ENCODE measurements around the gene HHATL.

Gene HHATL

GRCh38 chr3:42711491-42712343 lies 9.1 kb upstream of the HHATL start:
- DNase-seq, result no peak

- DNase-seq, result no peak
Observed at GRCh38 chr3:42710323-42711021, 7.9 kb upstream of the HHATL start.

GRCh38 chr3:42709621-42710020 lies 7.0 kb upstream of the HHATL start:
- no peak for DNase-seq

DNA sequence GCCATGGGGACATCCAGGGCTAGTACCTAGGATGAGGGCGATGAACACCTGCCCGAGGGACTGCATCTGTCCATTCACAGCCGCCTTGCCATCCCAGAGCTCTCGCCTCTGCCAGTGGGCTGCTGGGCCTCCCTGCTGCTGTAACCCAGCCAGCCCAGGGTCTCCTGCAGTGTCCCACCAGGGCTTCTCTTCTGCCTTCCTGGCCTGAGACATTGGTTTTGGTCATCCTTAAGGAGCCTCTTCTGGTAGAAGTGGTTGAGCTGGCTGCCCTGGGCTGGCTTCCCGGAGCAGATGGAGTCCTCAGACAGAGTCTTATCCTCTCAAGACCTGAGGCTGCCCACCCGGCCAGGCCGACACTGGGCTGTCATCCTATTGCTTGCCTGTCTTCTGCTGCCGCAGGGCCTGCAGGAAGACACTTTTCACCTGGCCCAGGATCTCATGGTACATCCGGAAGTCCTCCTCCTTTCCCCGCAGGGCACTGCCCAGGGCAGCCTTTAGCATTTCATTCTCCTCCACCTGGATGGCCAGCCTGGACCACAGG lies 6.1 kb upstream of the HHATL start:
- no peak for DNase-seq

DNA sequence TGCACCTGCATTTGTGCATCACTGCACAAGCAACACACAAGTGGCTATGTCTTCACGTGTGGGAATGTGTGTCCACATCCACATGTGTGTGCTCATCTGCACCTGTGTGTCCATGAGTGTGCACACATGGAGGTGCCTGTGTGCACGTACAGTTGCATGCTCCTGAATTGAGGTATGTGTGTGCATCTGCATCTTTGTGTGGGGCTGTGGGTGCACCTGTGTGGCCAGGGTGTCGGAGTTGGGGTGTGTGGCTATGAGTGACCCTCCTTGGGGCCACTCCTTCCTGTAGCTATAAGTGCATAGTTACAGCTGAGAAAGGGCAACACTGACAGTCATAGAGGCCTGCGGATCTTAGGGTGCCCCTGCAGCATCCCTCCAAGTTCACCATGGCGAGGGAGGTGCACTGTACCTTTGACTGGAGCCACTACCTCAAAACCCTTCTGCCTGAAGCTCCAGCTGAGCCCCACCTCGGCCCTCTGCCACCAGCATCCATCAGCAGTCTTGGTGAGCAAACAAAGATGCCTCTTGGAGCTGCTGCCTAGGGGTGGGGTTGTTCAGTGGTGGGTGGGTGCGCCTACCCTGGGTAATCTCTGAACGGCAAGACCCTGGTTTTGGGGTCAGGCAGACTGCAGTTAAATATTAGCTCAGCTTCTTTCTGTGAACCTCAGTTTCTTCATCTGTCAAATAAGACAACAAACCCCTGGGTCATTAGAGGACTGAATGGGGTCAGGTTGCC lies 5.2 kb upstream of the HHATL start:
- no peak for DNase-seq

GRCh38 chr3:42706721-42707619 lies 4.4 kb upstream of the HHATL start:
- no peak for DNase-seq

DNA sequence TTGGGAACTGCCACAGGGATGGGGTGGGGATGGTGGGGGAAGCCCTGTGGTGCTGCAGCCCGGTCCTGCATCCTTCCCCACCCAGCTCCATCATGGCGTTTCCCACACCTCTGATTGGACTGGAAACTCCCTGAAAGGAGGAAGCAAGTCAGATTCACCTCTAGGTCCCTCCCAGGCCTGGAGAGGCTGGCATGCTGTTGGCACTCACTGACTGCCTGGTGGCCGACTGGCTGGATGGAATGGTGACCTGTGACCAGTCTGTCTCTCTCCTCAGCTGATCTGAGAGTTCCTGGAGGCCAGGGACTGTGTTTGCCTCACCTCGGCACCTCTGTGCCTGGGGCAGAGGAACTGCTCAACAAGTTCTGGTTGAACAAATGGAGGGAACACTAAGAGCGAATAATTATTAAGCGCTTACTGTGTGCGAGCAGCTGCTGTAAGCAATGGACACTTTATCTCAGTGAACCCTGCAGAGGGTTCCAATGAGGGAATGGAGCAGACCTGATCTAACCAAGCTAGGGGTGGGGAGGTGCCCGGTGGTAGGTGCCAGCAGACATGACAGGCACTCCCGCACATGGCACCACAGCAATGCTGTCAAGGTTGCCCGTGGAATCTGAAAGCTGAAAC lies 3.5 kb upstream of the HHATL start:
- DNase-seq, result no peak

GRCh38 chr3:42705058-42705767 lies 2.6 kb upstream of the HHATL start:
- no peak for DNase-seq

DNA sequence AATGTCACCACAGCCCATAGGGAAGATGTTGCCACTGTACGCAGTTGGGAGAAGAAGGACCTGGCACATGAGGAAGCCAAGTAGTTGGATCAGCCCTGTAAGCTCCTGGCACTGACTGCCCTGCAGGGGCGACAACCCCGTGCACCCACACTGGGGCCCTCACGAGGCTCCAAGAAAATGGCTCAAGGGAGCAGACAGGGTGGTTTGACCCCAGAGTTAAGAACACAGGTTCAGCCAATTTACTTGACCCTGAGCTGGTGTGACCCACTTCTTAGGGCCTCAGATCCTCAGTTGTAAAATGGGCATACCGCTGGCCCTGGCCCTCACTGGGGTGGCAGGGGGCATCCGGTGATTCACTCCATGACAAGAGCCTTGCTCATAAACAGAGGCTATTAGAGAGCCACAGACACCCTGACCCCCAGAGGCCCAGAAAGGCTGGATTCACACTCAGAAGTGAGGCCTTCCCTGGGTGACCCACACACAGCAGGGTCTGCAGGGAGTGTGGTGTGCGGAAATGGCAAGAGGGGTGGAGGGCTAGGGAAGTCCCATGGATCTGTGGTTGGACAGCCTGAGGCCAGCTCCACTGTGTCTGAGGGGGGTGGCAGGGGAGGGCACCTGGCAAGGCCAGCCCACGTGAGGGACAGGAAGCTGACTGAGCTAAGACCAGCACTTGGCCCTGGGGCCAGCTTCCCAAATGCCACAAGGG lies 1.7 kb upstream of the HHATL start:
- DNase-seq, result no peak

DNA sequence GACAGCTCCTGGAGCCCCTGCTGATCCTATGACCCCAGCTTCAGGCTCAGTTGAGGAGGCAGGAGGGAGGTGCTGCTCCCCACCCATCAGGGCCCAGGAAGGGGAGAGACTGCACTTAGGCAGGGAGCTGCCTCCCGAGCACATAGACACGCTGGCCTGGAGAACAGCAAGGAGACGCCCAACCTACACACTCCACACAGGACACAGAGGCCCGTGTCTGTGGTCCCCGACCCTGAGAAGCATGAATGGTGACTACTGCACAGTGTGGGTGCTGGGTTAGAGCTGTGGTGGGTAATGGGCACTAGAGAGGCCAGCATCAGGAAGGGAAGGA lies 1.1 kb upstream of the HHATL start:
- DNase-seq, result no peak

DNA sequence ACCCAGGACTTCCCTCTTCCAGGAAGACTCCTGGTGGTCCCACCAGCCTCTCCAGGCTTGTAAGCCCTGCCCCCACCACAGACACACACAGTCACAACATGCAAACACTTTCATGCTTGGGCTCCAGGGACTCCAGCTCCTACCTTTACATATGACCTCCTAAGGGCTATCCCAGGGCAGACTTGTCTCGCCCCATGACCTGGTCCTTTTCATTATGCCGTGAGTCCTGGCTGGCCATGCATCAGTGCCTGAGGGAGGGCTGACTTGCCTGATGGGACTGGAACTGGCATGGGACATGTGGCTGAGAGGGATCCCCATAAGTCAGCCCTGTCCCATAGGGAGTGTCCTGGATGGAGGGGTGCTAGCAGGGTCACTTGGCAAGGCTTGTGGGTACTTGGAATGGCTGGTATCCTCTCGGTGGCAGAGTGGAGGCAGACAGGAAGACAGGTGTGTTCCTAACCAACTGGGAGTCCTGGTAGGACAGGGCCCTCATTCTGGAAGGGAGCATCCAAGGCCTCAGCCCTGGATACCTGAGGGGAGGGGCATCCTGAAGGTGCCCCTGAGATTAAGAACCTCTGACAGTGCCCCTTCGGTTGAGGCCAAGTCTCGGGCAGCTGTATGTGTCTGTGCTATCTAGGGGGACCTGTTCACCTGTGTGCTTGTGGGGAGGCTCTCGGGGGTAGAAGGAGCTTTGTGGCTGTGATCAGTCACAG lies 540 bp upstream of the HHATL start:
- DNase-seq, result no peak

DNA sequence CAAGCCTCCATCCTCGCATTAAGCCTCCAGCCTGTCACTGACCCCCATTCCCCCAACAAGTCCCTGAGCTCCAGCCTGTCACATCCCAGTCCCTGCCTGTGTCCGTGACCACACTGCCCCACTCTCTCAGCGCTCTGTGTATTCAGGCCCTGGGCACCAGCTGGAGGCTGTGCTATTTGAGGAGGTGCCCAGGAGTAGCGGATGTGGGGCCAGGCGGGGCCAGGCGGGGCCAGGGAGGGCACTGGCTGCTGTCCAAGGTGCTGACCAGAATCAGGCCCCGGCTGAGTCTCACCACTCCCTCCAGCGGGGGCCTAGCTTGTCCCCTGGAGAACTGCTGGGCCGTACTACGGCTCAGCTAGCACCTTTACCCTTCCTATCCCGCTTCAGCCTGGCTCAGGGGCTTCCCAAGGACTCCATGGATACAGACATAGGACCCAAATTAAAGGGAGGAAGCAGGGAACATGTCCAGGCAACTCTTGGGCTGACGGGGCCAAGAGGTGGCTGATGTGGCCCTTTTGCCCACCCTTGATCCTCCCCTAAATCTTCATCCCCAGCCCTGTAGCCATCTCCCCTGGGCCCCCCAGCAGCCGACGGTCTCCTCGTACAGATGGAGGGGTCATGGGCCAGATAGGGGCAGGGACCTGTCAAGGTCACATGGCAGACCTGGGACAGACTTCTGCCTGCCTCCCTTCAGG lies 1.1 kb downstream of the HHATL start:
- DNase-seq, result peak; percentile 56

DNA sequence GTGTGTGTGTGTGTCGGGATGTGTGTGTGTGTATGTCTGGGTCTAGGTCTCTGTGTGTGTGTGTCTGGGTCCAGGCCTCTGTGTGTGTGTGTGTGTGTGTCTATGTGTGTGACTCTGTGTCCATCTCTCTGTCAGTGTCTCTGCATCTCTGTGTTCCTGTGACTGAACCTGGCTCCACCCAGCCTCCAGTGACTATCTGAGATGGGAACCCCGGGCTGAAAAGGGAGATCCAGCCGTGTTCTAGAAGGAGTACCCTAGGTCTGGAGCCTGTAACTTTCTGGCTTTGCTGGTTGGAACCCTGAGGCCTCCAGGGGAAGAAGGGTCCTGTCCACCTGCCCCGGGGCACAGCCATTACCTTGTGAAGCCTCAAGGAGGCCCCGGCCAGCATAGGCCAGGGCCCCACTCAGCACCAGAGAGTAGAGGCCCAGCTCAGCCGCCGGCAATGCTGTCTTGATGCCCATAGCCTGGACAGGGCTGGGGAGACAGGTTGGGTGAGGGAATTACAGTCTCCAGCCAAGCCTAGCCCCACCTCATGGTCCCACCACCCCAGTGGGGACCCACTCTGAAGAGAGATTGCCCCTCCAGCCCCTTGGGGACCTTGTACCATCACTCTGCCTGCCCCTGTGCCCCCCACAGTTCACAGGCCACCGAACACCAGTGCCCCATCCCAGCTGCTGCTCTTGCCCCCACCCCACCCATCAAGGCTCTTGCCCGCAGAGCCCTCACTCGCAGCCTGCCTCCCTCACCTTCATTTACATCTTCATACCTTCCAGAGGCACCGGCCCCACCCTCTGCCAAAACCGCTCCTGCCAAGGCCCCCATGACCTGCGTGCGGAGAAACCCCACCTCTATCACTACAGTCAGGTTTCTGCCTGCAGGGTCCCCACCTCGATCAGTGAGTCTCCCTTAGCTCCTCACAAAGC lies 2.0 kb downstream of the HHATL start:
- DNase-seq, result no peak

GRCh38 chr3:42699511-42699971 lies 3.1 kb downstream of the HHATL start:
- no peak for DNase-seq

DNA sequence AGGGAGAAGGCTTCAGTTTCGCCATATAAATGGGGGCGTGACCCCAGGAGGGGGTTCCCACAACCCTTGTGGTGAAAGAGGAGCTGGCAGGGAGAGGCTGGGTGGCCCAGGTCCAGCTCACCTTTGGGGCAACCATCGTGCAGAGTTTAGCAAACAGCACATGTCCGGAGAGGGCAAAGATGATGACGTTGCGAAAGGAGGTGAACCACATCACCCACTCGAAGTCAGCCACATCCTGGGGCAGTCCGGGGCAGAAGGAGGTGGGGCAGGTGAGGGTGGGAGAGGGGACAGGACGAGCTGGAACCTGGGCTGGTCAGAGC lies 3.7 kb downstream of the HHATL start:
- no peak for DNase-seq

GRCh38 chr3:42698216-42698910 lies 4.2 kb downstream of the HHATL start:
- DNase-seq, result no peak

DNA sequence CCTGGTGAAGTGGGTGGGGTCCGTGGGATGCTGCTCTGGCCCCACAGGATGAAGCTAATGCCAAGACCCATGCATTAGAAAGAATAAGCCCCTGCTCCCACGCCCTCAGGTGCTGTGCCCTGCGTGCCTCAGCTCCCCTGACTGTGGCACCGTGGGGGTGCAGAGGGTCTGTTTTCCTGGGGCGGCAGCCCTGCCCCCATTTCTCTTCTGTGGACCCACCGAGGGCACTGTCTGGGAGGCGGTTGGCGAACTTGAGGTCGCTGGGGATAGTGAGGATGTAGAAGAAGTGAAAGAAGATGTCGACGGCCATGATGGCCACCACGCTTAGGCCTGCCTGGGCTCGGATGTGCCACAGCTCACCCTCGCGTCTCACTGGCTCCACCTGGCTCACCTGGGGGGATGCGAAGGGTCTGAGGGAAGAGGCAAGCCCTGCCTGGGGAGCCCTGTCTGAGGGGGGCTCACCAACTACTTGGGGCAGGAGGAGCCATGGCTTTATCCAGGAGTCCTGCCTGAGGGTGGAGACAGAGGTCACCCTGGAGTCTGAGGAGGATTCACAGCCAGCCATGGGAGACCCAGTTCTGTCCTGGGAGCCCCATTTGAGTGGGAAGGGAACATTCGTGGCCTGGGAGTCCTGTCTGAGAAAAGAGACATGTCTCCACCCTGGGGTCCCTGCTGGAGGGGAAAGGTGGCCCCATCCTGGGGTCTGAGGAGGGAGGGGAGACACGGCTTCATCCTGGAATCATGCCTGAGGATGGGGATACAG lies 5.1 kb downstream of the HHATL start:
- no peak for DNase-seq
